GM19467 (cell line): ENCODE data around the gene ZNF839.
"Not testable (repeated sequence)": the region's sequence is repeated elsewhere in the genome, so short reads cannot be mapped to it uniquely, and the experiment has no call there.

Experiments
- ATAC-seq: cut with Tn5 transposase; IDR thresholded peaks from one replicate; pipeline ENCODE4 v1.9.1; 2021; ENCODE audit warnings: mild to moderate bottlenecking, moderate library complexity; ENCODE audit not compliant: unreplicated experiment

The ZNF839 gene

DNA sequence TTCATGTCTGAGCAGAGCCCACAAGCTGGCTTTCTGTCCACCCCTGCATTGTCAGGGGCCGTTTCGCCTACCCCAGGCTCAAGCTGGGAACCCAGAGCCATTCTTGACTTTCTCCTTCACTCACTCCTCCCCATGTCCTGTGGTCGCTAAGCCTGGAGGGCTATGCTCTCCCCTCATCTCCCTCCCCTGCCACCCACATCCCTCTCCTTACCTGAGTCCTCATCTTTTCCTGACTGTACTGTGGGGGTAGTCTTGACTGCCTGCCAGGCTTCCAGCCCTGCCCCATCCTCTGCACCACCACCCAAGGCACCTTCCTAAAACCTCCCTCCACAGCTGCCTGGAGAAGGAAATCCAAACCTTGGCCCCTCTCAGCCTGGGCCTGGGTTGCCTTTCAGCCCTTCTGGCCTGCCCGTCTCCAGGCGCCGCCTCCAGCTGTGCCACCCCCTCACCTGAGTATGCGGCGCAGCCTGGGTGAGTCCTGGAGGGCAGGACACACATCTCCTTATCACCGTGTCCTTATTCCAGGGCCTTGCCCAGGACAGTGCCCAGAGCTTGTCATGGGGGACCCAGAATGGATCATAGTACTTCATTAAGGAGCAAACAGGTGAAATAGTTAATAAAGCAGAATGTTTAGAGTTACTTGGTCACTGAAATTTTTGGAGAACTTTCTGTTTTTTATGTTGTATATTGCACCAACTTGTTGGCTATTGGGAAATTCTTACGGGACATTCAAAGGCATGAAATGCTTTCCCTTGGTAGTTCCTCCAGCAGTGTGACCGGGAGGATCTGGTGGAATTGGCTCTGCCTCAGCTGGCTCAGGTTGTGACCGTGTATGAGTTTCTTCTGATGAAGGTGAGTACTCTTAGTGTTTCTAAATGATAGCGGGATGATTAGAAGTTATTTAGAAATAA, 14.5 kb downstream of the ZNF839 start:
- no peak for ATAC-seq

DNA sequence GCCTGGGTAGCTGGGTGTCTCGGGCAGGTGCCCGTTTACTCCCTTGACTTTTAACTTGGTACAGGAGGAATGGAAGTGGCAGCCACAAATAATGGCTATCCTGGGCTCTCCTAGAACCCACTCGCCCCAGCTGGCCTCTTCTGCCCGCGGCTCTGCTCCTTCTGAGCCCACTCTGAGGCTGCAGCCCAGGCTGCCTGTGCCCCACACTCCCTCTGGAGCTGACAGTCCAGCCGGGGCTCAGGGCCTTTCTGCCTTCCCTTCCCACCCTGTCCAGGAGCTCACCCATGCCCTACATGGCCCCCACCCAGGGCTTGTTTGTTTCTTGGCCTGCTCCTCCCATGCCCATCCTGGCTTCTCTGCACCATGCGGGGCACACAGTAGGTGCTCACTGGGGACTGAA, 15.6 kb downstream of the ZNF839 start:
- no peak for ATAC-seq

DNA sequence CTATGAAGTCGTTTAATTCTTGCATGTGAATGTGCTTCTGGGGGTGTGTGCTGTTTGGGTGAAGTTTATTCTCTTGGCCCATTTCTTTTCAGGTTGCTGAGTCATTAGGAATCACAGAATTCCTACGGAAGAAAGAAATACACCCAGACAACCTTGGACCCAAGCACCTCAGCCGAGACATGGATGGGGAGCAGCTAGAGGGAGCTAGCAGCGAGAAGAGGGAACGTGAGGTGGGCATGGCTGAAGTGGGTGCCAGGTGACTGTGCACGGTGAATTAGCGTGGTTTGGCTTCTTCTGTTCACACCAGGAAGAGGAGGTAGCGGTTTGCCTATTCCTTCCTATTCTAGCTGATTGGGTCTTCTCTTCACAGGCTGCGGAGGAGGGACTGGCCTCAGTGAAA, 19.2 kb downstream of the ZNF839 start:
- no peak for ATAC-seq

DNA sequence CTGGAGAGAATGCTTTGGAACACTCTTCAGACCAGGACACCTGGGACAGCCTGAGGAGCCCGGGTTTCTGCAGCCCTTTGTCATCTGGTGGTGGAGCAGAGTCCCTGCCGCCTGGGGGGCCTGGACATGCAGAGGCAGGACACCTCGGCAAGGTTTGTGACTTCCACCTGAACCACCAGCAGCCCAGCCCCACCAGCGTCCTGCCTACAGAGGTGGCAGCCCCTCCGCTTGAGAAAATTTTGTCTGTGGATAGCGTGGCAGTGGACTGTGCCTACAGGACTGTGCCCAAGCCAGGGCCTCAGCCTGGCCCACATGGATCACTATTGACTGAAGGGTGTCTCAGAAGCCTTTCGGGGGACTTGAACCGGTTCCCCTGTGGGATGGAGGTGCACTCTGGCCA, 22.0 kb downstream of the ZNF839 start:
- no peak for ATAC-seq

DNA sequence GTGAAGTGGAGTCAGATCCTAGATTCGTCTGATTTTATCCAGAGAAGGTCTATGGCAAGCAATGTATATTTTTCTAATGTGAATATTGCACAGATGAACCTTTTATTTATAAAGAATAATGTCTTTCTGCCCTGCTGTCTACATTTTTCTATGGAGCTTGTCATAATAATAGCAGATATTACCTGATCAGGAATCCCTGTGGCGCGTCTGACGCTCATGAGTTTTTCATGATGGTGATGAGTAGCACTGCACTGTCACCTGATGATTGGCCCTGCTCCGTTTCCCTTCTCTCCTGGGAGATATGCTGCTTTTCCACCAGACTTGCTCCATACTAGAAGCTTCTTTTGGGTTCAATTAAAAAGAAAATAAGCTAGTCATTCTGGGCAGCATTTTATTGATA, 22.7 kb downstream of the ZNF839 start:
- ATAC-seq: no peak

DNA sequence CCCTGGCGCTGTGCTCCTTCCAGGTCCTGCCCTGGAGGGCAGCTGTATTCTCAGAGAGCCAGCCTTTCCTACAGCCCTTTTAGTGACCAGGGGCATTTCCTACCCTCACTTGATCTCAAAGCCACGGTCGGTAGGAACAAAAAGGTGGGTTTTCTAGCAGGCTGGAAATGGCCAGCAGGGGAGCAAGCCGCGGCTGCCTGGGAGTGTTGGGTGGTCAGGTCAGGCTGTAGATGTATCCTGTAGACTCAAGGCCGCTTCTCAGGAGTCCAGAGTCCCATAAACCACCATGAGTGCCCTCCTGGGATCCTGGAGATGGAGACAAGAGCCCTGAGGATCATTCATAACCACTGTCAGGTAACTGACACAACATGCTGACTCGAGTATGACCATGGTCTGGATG, 24.5 kb downstream of the ZNF839 start:
- ATAC-seq: no peak

DNA sequence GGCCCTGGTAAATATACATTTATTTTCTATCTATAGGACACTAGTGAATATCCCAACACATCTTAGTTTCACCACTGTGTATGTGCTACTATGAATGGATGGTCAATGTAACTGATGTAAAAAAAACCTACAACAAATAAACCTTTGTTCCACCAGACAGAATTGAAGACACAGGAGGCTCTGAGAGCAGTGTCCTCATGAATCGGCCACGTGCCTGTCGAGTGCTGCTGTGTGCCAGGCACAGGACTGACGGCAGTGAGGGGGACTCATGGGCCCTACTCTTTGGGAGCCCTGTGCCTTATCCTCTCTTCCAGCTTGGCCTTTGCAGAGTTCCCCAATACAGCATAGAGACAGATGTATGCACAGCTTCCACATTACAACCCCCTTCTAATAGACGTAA, 24.9 kb downstream of the ZNF839 start:
- ATAC-seq: no peak

DNA sequence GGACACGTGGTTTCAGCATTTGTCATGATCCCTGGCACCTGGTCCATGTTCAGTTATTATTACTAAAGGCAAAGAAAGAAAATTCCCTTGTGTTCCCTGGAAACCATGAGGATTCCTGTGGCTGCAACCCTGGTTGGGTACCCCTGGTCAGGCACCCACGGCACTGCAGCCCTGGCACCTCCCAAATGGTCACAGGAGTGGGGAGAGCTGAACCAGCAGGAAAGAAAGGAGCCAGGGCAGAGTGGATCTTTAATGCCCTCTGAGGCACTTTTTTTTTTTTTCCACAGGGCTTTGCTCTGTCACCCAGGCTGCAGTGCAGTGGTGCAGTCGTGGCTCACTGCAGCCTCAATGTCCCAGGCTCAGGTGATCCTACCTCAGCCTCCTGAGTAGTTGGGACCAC, 25.7 kb downstream of the ZNF839 start:
- no peak for ATAC-seq

DNA sequence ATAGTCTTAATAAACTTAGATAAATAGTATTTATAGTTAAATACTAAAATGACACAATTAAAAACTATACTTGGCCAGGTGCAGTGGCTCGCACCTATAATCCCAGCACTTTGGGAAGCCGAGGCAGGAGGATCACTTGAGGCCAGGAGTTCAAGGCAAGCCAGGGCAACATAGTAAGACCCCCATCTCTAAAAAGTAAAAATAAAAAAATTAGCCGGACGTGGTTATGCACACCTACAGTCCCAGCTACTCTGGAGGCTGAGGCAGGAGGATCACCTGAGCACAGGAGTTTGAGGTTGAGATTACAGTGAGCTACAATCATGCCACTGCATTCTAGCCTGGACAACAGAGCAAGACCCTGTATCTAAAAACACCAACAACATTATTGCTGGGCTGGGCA, 27.1 kb downstream of the ZNF839 start:
- no peak for ATAC-seq

DNA sequence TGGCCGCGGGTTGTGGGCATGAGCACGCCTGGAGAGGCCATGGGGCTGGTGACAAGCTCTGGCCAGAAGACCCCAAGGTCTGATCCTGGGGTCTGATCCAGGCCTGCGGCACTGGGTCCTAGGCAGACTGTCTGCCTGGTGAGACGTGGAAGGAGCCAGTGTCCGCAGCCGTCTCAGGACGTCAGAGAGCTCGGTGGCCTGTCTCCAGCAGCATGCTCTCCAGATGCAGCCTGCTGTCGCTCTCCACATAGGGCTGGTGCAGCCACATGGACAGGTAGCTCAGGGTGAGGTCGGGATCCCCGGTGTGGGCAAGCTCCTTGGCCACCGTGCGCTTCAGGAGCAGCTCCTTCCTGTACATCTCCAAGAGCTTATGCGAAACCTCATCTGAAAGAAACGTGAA, 28.8 kb downstream of the ZNF839 start:
- ATAC-seq: no peak

DNA sequence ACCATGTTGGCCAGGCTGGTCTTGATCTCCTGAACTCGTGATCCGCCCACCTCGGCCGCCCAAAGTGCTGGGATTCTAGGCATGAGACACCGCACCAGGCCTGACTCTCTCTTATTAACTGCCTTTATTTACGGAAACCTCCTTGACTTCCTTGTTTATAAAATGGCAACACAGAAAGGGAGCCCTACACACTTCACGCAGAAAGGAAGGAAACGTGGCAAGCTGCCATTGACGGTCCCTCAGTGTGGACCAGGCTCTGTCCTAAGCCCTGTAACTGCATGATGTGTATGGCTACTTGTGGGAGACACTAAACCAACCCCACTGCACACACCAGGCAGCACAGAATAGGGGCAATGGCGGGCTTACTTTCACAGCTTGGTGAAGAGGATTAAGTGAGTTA, 31.5 kb downstream of the ZNF839 start:
- ATAC-seq: no peak

DNA sequence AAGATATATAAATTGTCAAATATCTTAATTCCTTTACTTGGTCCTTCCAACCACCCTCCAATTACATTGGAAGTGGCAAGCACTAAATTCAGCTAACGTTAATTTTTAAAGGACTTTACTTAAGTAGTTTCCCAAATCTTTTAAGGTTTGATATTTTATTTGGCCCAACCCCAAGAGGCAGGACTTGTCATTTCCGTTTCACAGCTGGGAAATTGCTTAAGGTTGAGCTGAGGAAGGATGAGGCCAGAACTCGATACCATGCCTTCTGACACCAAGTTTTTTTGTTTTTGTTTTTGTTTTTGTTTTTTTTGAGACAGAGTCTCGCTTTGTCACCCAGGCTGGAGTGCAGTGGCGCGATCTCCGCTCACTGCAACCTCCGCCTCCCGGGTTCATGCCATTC, 32.0 kb downstream of the ZNF839 start:
- ATAC-seq: not testable (repeated sequence)

DNA sequence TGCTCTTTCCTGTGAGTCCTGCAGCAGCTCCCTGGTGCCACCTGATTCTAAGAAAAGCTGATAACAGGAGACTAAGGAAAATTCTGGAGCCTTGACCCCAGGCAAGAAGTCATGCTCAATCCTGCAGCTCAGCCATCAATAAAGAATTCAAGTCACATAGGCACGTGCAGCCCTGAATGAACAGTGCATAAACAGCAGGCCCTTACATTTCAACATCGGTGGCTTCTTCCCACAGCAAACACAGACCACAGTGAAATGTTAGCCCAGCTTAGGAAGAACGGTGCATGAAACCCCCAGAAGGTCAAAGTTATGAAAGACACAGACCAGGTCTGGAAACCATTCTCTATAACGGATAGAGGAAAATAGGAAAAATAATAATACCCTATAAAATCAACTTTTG, 32.7 kb downstream of the ZNF839 start:
- no peak for ATAC-seq

DNA sequence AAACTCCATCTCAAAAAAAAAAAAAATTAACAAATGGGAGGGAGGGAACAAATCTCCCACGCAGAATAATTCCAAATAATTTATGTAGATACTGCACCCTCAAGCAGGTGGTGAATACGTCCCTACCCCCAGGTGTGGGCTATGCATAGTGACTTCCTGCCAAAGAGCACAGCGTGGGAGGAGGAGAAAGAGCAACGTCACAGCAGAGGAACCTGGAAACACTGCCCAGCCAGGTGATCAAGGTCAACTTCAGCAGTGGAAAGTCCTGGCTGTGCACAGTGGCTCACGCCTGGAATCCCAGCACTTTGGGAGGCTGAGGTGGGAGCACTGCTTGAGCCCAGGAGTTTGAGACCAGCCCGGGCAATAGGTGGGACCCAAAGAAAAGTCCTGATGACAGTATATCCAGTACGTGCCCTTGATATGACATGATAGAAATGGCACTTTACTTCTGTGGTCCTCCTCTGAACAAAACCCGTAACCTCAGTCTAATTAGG, 33.6 kb downstream of the ZNF839 start:
- no peak for ATAC-seq

DNA sequence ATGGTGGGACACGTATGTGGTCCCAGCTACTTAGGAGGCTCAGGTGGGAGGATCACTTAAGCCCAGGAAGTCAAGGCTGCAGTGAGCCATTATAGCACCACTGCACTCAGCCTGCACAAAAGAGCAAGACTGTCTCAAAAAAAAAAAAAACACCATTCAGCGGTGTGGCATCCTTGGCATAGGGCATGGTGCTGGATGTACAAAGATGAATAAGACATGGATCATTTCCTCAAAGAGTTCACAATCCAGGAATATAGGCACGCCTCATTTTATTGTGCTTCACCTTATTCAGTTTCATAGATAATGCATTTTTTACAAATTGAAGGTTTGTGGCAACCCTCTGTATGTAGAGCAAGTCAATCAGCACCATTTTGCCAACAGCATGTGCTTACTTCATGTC, 36.7 kb downstream of the ZNF839 start:
- no peak for ATAC-seq

DNA sequence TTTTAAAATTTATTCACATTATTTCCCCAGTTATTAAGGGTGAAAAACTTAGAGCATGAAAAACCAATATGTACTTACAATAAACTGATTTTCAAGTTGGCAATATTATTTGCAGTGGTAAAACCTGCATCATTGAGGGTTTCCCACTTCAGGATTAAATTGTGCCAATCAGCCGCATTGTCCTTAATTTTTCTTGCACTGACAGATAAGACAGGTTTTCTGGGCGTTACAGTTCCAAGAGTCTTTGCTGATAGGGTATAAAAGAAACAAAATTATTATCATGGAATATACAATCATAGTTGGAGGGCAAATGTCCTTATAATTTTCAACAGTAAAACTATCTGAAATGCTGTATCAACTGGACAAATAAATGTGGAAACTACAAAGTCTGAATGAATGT, 39.8 kb downstream of the ZNF839 start:
- ATAC-seq: no peak

DNA sequence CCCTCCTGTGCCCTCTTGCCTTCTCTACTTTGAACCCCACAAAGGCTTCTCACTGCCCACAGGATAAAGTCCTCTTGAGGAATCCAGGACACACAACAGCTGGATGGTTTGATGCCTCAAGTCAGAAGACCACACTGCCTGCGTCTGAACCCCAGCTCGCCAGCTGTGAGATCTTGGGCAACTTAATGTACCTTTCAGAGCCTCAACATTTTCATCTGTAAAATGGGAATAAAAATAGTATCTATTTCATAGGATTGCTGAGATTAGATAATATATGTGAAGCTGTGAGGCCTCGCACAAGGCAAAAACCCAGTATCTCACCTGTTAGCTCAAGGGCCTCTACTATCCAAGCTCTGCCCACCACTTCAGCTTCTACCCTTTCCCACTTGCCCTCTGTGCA, 40.8 kb downstream of the ZNF839 start:
- no peak for ATAC-seq

DNA sequence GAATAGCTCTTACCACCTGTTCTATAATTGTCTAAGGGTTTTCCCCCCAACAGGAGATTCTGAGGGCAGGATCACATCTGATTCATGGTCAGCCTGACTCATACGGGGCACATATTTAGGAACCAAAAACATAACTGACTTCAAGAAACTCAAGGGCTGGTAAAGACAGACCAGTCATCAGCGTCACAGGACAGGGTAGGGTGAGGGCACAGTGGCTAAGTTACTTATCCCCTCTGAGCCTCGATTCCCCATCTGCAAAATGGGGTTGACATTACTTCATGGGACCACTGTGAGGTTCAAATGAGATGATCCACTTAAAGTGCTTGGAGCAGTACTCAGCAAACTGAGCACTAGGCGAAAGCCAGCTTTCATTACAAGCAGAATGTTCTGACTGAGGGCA, 42.5 kb downstream of the ZNF839 start:
- ATAC-seq: no peak

DNA sequence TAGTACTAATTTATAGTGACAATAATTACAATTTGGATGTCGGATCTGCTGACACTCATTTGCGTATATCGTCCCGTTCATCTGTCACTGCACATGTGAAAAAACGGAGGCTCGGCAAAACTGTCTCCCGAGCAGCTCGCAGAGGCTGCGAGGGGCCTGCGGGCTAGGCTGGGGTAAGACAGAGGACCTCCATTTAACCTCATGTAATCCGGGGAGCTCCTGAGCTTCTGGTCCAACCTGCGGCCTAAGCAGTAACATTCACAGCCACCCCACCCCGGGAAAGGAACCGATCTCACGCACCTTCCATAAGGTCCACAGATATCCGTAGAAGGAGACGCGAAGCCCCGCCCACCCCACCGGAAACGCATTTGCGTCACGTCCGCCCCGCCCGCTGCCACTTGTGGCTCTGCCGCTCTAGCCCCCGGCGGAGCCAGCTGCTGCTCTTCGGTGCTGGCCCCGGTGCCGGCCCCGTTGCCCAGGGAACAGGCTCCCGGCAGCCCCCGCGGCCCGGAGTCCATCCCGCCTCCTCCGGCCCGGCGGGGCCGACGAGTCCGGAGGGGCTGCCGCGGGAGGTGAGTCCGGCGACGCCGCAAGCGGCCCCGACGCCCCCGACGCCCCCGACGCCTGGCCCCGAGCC, 43.1 kb downstream of the ZNF839 start, which contains the start of the genes CINP and TECPR2:
TSS of gene CINP (minus strand) at position 346 of the 637 bp plus-strand sequence. CDS start at position 307, 39 bp downstream.
TSS of gene TECPR2 (plus strand) at position 397 of the 637 bp plus-strand sequence. CDS start 13,781 bp downstream, outside the sequence.
- peak; percentile 87 for ATAC-seq

DNA sequence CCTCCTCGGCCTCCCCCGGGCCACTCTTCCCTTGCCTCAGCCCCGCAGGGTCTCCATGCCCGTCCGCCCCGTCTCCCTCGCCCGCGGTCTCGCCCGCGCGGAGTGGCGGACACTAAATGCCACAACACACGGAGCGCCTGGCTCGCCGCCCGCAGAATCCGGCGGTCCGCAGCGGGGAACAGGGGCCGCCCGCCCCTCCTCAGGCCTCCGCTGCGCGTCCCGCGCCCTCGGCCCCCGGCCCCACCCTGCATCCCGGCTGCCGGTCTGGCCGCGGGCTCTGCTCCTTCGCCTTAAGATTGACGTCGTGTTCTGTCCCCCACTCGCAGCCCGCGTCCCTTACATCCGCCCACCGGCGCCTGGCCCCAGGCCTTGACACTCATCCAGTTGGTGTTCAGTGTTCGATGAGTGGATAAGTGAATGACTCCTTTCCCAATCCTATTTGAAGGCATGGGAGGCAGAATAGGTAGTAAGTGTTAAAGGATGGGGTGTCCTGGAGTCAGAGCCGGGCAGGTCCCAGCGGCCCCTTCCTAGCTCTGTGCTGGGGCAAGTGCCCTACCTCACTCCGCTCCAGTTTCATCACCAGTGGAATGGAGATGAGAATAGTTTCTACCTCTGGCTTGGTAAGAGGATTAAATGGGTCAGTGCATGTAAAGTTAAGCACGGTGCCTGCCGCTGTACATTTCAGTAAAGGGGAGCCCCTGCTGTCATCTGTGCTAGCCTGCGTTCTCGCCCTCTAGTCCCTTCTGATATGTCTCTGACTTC, 43.8 kb downstream of the ZNF839 start:
- peak; percentile 20 for ATAC-seq

DNA sequence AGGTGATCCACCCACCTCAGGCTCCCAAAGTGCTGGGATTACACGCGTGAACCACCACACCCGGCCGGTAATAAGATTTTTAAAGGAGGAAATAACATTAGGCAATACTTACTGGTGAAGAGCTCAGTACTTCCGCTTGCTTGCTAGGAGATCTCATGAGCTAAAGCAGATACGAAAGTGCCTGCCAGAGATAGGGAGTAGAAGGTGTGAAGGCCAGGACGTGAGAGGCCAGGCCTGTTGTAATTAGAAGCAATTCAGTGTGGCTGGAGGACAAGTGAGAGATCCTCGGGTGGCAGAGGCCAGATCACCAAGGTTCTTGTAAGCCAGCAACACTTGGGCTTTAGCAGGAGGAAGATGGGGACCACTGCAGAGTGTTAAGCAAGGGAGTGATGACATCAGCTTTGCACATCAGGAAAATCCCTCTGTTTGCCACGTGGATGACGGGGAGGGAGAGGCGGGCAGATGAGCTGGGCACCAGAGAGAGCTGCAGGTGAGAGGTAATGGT, 50.8 kb downstream of the ZNF839 start:
- no peak for ATAC-seq
